Nephron (organoid): Measurements from ENCODE around the gene ATF7IP2.
"Not testable (repeated sequence)": the region's sequence is repeated elsewhere in the genome, so short reads cannot be mapped to it uniquely, and the experiment has no call there.

Experiments
- H3K27ac Mint-ChIP-seq, 3 experiments: 2 replicates each; pipeline ENCODE4 v1.8.0; 2020; ENCODE audit warnings: mixed read lengths in 3 of 3, mild to moderate bottlenecking in 2 of 3, moderate library complexity in 1 of 3
- H3K27me3 Mint-ChIP-seq: 2 replicates; pipeline ENCODE4 v1.8.0; 2021; ENCODE audit warnings: low read depth, mild to moderate bottlenecking, moderate library complexity, mixed read lengths
- H3K36me3 Mint-ChIP-seq: 2 replicates; pipeline ENCODE4 v1.8.0; 2020; ENCODE audit warnings: low read depth, mixed read lengths
- H3K4me1 Mint-ChIP-seq: 2 replicates; pipeline ENCODE4 v1.8.0; 2020; ENCODE audit warnings: mixed read lengths
- H3K4me3 Mint-ChIP-seq, 3 experiments: 2 replicates each; pipeline ENCODE4 v1.8.0; 2020; ENCODE audit warnings: mild to moderate bottlenecking in 3 of 3, mixed read lengths in 3 of 3, moderate library complexity in 2 of 3
- H3K9me3 Mint-ChIP-seq: 2 replicates; pipeline ENCODE4 v1.8.0; 2020; ENCODE audit warnings: mixed read lengths
- TF ChIP-seq, protein P1 (sequence below), 3 experiments: fragments of 200-600 bp; sonication (generic); IDR thresholded peaks; one replicate each; pipeline ENCODE4 v1.5.0; 2021; ENCODE audit warnings: antibody characterized with exemption in 3 of 3; ENCODE audit not compliant: unreplicated experiment in 3 of 3

The ATF7IP2 gene

DNA sequence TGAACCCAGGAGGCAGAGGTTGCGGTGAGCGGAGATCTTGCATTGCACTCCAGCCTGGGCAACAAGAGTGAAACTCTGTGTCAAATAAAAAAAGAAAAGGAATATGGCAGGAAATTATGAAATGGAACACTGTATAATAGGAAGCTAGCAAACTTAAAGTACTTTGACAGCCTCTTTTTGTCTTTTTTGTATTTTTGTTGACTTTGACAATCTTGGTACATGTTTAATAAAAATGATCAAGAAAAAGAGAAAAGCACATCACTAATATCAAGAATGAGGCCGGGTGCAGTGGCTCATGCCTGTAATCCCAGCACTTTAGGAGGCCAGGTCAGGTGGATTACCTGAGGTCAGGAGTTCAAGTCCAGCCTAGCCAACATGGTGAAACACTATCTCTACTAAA is 5.5 kb downstream of the ATF7IP2 start:
- TF ChIP-seq, protein P1, sequence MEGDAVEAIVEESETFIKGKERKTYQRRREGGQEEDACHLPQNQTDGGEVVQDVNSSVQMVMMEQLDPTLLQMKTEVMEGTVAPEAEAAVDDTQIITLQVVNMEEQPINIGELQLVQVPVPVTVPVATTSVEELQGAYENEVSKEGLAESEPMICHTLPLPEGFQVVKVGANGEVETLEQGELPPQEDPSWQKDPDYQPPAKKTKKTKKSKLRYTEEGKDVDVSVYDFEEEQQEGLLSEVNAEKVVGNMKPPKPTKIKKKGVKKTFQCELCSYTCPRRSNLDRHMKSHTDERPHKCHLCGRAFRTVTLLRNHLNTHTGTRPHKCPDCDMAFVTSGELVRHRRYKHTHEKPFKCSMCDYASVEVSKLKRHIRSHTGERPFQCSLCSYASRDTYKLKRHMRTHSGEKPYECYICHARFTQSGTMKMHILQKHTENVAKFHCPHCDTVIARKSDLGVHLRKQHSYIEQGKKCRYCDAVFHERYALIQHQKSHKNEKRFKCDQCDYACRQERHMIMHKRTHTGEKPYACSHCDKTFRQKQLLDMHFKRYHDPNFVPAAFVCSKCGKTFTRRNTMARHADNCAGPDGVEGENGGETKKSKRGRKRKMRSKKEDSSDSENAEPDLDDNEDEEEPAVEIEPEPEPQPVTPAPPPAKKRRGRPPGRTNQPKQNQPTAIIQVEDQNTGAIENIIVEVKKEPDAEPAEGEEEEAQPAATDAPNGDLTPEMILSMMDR (IDR thresholded peaks at IDR 0.05; ENCODE audit: unreplicated experiment in 3 of 3): no peak
- Mint-ChIP-seq H3K27ac (no peak overlapping the region), H3K4me1 (peaks cover 9% of the 10 kb centered on the region), H3K27me3 (no peaks in the 10 kb centered on the region), H3K4me3 (no peak overlapping the region), H3K36me3 (peaks cover 77% of the 10 kb centered on the region), H3K9me3 (peaks cover 22% of the 10 kb centered on the region)

DNA sequence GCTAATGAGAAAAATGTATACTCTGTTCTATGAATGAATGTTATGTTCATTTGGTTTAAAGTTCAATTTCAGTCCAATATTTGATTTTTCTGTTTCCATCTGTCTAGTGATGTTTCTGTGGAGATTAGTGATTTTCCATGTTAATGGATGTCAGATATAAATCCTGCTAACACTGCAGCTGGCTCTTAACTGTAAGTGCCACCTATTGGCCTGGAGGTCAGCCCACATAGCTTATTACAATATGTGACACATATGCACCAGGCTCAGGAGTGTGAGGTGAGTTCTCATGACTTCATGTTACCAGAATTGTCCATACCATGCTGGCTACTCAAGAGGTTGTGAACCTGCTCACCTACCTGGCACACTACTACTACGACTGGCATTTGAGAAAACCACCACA is 17.1 kb downstream of the ATF7IP2 start:
- H3K4me3 Mint-ChIP-seq: no peak overlapping the region

DNA sequence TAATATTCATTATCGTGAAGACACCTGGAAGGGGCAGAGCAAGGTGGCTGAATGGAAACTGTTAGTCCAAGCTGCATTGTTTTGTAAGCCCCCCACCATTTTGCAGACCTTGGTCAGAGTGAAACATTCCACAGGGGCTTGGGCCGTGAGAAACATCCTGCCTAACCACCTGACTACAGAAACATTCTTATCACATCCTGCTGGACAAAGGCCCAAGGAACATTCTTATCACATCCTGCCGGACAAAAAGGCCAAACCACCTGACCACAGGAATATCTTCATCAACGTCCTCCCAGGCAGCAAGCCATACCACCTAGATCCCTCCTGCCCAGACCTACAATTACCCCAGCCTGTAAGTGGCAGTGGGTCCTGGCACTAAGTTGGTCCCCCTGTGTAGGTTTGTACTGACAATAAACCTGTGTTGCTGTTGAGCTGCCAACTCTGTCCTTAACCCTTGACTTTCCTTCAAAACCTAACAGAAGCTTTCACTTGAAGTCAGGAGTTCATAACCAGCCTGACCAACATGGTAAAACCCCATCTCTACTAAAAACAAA is 19.6 kb downstream of the ATF7IP2 start:
- H3K9me3 Mint-ChIP-seq: peaks cover 75% of the 10 kb centered on the region

More for the DNA sequence above, 17.1 kb downstream of the ATF7IP2 start:
- Mint-ChIP-seq H3K27ac (no peak overlapping the region), H3K4me1 (no peaks in the 10 kb centered on the region), H3K36me3 (peaks cover 87% of the 10 kb centered on the region), H3K9me3 (peaks cover 63% of the 10 kb centered on the region), H3K27me3 (no peaks in the 10 kb centered on the region)
- TF ChIP-seq, protein P1 (IDR thresholded peaks at IDR 0.05; ENCODE audit: unreplicated experiment in 3 of 3): no peak

DNA sequence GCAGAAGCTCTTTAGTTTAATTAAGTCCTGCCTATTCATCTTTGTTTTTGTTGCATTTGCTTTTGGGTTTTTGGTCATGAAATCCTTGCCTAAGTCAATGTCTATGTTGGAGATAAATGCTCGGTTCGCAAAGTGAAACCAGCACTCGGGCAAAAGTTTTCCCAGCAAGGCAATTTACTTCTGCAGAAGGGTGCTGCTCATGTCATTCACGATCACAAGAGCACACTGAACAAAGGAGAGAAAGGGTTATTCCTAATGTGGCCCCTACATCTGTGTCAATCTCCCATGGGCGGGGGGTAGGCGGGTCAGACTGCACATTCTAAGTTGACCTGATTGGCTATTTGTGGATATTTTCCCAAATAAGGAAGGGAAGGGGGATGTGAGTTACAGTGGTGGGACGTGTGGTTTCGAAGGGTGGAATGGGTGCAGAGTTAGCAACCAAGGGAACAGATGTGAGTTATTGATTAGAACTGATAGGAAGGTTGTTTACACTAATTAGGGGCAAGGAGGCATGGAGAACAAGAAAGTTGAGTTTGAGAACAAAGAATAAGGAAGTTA is 23.0 kb downstream of the ATF7IP2 start:
- no peak overlapping the region for H3K4me3 Mint-ChIP-seq

More for the DNA sequence above, 19.6 kb downstream of the ATF7IP2 start:
- H3K4me3 Mint-ChIP-seq: no peak overlapping the region
- H3K27me3 Mint-ChIP-seq: no peaks in the 10 kb centered on the region
- TF ChIP-seq, protein P1 (IDR thresholded peaks at IDR 0.05; ENCODE audit: unreplicated experiment in 3 of 3): no peak
- peaks cover 94% of the 10 kb centered on the region for H3K36me3 Mint-ChIP-seq
- H3K4me1 Mint-ChIP-seq: no peaks in the 10 kb centered on the region
- H3K27ac Mint-ChIP-seq: no peak overlapping the region

DNA sequence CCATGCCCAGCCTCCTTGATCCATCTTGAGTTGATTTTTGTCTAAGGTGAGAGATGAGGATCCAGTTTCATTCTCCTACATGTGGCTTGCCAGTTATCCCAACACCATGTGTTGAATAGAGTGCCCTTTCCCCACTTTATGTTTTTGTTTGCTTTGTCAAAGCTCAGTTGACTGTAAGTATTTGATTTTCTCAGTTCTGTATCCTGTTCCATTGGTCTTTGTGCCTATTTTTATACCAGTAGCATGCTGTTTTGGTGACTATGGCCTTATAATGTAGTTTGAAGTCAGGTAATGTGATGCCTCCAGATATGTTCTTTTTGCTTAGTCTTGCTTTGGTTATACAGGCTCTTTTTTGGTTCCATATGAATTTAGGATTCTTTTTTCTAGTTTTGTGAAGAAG is 23.9 kb downstream of the ATF7IP2 start:
- peaks cover 83% of the 10 kb centered on the region for H3K9me3 Mint-ChIP-seq
- H3K27ac Mint-ChIP-seq, H3K27me3 Mint-ChIP-seq, H3K4me3 Mint-ChIP-seq, H3K4me1 Mint-ChIP-seq: not testable (repeated sequence)
- peaks cover 96% of the 10 kb centered on the region for H3K36me3 Mint-ChIP-seq

More for the DNA sequence above, 23.0 kb downstream of the ATF7IP2 start:
- Mint-ChIP-seq H3K27me3 (no peaks in the 10 kb centered on the region), H3K27ac (no peak overlapping the region), H3K9me3 (peaks cover 76% of the 10 kb centered on the region), H3K4me1 (no peaks in the 10 kb centered on the region), H3K36me3 (peaks cover 96% of the 10 kb centered on the region)
- TF ChIP-seq, protein P1 (IDR thresholded peaks at IDR 0.05; ENCODE audit: unreplicated experiment in 3 of 3): no peak

DNA sequence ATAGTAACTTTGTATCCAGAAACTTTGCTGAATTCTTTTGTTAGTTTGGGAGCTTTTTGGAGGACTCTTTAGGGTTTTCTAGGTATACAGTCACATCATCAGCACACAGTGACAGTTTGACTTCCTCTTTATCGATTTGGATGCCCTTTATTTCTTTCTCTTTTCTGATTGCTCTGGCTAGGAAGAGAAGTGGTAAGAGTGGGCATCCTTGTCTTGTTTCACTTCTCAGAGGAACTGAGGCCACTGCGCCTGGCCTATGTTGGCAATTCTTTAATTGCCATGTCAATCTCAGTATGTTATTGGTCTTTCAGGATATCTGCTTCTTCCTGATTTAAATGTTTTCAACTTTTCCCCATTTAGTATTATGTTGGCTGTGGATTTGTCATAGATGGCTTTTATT is 24.6 kb downstream of the ATF7IP2 start:
- Mint-ChIP-seq H3K4me1 (no peaks in the 10 kb centered on the region), H3K4me3 (no peak overlapping the region), H3K36me3 (peaks cover 96% of the 10 kb centered on the region), H3K9me3 (peaks cover 88% of the 10 kb centered on the region), H3K27ac (no peak overlapping the region), H3K27me3 (no peaks in the 10 kb centered on the region)
- TF ChIP-seq, protein P1 (IDR thresholded peaks at IDR 0.05; ENCODE audit: unreplicated experiment in 3 of 3): no peak
